ENCODE results near the gene NPAS2.

NPAS2 gene

GRCh38 chr2:100976061-100976460 is 156.1 kb downstream of the NPAS2 start:
- DNase-seq, result no peak

- no peak for DNase-seq
These were observed 156.9 kb downstream of the NPAS2 start for GRCh38 chr2:100976645-100977391.

- DNase-seq, result no peak
These were observed 157.6 kb downstream of the NPAS2 start for GRCh38 chr2:100977511-100977910.

GRCh38 chr2:100978582-100979191 is 158.7 kb downstream of the NPAS2 start:
- no peak for DNase-seq

GRCh38 chr2:100980046-100980445 is 160.1 kb downstream of the NPAS2 start:
- DNase-seq, result no peak

- DNase-seq, result no peak
These were observed 161.1 kb downstream of the NPAS2 start for GRCh38 chr2:100981011-100981410.

- no peak for DNase-seq
These were observed 162.5 kb downstream of the NPAS2 start for GRCh38 chr2:100982431-100982861.

GRCh38 chr2:100983201-100983600 is 163.3 kb downstream of the NPAS2 start:
- no peak for DNase-seq

- DNase-seq, result no peak
These were observed 163.9 kb downstream of the NPAS2 start for GRCh38 chr2:100983684-100984310.

GRCh38 chr2:100984892-100985307 is 165.0 kb downstream of the NPAS2 start:
- DNase-seq, result peak; percentile 75

GRCh38 chr2:100986157-100986556 is 166.2 kb downstream of the NPAS2 start:
- DNase-seq, result no peak

GRCh38 chr2:100987536-100987935 is 167.6 kb downstream of the NPAS2 start:
- no peak for DNase-seq

- DNase-seq, result no peak
These were observed 168.0 kb downstream of the NPAS2 start for GRCh38 chr2:100987974-100988373.

GRCh38 chr2:100988630-100989417 is 168.9 kb downstream of the NPAS2 start:
- no peak for DNase-seq

GRCh38 chr2:100989666-100990065 is 169.7 kb downstream of the NPAS2 start:
- DNase-seq, result no peak

GRCh38 chr2:100990166-100990565 is 170.2 kb downstream of the NPAS2 start:
- DNase-seq, result no peak

- DNase-seq, result no peak
These were observed 170.9 kb downstream of the NPAS2 start for GRCh38 chr2:100990650-100991403.

- no peak for DNase-seq
These were observed 171.4 kb downstream of the NPAS2 start for GRCh38 chr2:100991404-100991773.

- no peak for DNase-seq
These were observed 172.3 kb downstream of the NPAS2 start for GRCh38 chr2:100992262-100992661.

GRCh38 chr2:100993294-100993693 is 173.4 kb downstream of the NPAS2 start:
- no peak for DNase-seq

- DNase-seq, result no peak
These were observed 175.6 kb downstream of the NPAS2 start for GRCh38 chr2:100995309-100996075.

All from CD4-positive, alpha-beta T cell treated with Interferon gamma for 1 hour (primary cell).